ENCODE data around the gene AFG1L.
"Not testable (repeated sequence)": the region's sequence is repeated elsewhere in the genome, so short reads cannot be mapped to it uniquely, and the experiment has no call there.

AFG1L gene

DNA sequence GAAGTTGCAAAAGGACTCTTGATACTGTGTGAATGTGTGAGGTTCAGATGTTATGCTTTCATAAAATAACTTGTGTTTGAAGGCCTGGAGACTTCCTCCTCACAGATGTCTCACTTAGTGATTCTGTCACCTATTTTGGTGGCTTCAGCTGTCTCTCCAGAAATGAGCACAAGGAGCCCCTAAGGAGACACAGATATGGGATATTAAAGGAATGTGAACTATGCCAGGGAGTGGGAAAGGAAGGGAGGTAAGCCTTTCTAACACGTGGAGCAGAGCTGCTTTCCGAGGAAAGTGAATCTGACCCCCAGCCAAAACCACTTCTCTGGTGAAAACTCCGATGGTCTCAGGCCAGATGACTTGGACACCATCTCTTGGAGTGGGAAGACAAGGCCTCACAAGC lies 255.4 kb downstream of the AFG1L start:
- no peak for DNase-seq (ENCODE audit: low read depth in 2 of 2, low spot score in 1 of 2)

DNA sequence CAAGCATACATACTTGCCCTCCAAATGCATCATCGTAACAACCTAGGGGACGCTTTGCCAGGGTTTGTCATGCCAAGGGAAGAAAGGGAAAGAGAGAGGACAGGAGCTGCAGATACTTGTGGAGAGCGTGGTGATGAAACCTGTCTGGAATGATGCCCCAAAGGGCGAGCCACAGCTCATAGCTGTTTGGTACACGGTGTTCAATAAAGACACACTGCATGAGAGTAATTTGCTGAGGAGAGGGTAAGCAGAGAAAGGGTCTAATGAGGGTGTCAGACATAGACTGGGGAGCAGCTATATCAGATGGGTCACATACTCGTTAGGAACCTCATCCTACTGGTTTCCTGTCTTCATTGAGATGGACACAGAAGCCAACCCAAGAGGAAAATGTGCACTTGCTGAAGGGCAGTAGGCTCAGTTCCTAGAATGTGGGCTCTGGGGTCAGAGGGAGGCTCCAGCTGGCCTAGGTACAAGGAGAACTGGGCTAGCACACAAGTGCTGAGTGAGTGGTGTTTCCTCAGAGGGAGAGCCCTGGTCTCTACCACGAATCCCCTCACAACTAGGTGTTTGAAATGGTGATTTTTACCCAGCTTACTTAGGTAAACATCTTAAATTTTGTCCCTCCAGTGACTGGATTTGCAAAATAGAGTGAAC lies 260.7 kb downstream of the AFG1L start:
- DNase-seq (ENCODE audit: low read depth in 2 of 2, low spot score in 1 of 2): no peak

GRCh38 chr6:108556250-108556649 lies 261.4 kb downstream of the AFG1L start:
- DNase-seq (ENCODE audit: low read depth in 2 of 2, low spot score in 1 of 2): no peak

GRCh38 chr6:108556866-108557493 lies 262.1 kb downstream of the AFG1L start:
- DNase-seq (ENCODE audit: low read depth in 2 of 2, low spot score in 1 of 2): no peak

GRCh38 chr6:108557494-108558371 lies 262.9 kb downstream of the AFG1L start:
- peak; percentile 47 to 67 for DNase-seq (ENCODE audit: low read depth in 2 of 2, low spot score in 1 of 2)

- DNase-seq (ENCODE audit: low read depth in 2 of 2, low spot score in 1 of 2): peak; percentile 85 to 95
Measured at GRCh38 chr6:108558372-108559096, 263.7 kb downstream of the AFG1L start.

DNA sequence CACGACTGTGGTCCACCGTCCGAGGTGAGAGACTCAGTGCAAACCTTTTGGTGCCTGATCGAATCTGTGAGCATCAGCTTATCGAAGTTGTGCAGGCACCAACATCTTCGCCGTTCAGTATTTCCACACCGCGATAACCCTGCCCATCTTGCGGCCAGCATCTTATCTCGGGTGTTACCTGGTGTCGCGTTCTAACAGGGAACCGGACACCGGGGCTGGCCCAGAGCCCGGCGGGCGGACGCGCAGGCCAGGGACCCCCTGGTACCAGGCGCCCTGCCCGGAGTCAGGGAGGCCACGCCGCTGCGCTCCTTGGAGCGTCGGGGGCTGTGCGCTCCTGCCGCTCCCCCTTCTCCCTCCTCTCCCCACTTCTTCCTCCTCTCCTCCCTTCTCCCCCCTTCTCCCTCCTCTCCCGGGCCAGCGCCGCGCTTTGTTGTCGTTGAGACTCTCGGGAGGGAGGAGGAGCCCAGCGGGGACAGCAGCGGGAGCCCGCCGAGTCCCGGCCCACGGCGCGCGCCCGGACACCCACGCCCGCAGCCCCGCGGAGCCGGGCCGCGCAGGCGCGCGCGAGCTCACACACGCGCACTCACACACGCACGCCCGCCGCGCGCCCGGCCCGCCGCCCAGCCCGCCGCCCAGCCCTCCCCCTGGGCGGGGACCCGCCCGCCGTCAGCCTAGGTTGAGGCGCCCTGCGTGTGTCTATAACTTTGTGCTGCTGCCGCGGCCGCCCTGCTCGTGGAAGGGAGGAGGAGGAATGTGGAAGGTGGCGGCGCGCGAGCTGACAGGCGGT lies 264.4 kb downstream of the AFG1L start:
- peak; percentile 61 to 77 for DNase-seq (ENCODE audit: low read depth in 2 of 2, low spot score in 1 of 2)

GRCh38 chr6:108559884-108560462 lies 265.1 kb downstream of the AFG1L start:
- DNase-seq (ENCODE audit: low read depth in 2 of 2, low spot score in 1 of 2): no peak

DNA sequence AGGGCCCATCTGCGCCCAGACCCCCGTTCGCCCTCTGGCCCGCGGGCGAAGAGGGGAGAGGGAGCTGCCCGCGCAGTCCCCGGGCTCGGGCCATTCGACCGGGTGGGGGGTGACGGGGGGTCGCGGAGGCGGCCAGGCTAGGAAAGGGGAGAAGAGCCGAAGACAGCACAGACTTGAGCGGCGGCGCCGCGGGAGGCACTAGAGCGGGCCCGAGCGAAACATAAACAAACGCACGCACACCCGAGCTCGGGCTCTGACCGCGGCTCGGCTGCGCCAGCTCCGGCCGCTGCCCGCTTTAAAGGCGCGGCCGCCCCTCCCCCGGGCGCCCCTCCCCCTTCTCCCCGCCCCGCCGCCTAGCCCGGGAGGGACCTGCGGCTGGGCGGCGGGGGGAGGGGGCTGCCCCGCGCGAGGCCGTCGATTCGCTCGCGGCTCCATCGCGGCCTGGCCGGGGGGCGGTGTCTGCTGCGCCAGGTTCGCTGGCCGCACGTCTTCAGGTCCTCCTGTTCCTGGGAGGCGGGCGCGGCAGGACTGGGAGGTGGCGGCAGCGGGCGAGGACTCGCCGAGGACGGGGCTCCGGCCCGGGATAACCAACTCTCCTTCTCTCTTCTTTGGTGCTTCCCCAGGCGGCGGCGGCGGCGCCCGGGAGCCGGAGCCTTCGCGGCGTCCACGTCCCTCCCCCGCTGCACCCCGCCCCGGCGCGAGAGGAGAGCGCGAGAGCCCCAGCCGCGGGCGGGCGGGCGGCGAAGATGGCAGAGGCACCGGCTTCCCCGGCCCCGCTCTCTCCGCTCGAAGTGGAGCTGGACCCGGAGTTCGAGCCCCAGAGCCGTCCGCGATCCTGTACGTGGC lies 265.8 kb downstream of the AFG1L start, which contains the start of gene FOXO3:
Gene FOXO3 (plus strand): TSS at position 455 of the 846 bp plus-strand sequence. CDS start 292 bp downstream, at position 747.
- peak; percentile 18 to 50 for DNase-seq (ENCODE audit: low read depth in 2 of 2, low spot score in 1 of 2)

DNA sequence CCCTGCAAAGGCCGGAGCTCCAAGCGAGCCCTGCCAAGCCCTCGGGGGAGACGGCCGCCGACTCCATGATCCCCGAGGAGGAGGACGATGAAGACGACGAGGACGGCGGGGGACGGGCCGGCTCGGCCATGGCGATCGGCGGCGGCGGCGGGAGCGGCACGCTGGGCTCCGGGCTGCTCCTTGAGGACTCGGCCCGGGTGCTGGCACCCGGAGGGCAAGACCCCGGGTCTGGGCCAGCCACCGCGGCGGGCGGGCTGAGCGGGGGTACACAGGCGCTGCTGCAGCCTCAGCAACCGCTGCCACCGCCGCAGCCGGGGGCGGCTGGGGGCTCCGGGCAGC lies 266.4 kb downstream of the AFG1L start:
- not testable (repeated sequence) for DNase-seq (ENCODE audit: low read depth in 2 of 2, low spot score in 1 of 2)

DNA sequence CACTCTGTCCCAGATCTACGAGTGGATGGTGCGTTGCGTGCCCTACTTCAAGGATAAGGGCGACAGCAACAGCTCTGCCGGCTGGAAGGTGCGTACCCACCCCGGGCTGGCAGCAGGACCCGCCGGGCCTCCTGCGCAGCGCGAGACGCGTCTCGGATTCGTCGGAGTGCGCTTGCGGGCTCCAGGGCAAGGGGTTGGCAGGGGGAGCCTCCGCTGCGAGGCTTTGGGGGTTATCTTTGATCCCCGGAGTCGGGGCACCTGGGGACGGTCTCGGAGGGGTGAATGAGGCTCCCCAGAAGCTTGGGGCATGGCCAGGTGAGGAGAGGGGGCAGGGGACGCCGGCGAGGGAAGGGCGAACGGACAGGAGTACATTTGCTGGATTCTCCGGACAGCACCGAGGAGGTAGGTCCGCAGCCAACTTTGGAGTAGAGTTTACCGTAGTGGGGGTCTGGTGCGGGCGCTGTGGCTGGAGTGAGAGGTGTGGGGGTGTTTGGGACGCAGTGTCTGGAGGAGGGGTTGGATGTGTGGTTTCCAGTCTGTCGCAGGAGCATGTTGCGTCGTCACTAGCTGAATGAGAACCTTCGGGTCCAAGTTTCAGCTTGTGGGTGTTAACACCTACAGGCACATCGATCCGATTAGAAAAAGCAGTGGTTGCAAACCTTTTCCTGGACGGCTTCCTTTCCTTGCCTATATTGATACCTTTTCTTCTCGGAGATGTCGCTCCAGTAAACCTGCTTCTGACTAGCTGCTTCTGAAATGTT lies 267.1 kb downstream of the AFG1L start:
- no peak for DNase-seq (ENCODE audit: low read depth in 2 of 2, low spot score in 1 of 2)

- no peak for DNase-seq (ENCODE audit: low read depth in 2 of 2, low spot score in 1 of 2)
Measured at GRCh38 chr6:108562503-108562993, 267.7 kb downstream of the AFG1L start.

DNA sequence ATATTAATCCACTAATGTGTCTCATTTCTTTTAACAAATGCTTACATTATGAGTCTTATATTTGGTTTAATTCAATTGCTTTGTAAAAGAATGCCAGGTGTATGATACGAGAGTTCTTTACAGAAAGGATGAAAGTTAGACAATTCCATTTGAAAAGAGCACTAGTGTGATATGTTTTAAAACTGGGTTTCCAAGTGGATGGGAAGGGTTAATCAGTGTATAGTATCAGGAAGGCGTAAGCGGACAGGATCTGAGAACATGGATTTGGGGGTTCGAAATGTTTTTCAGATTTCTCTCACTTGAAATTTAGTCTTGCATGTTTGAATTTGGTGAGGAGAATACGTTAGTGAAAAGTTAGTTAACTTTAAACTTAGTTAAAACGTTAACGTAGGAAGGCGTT lies 268.4 kb downstream of the AFG1L start:
- no peak for DNase-seq (ENCODE audit: low read depth in 2 of 2, low spot score in 1 of 2)

GRCh38 chr6:108564178-108564577 lies 269.3 kb downstream of the AFG1L start:
- no peak for DNase-seq (ENCODE audit: low read depth in 2 of 2, low spot score in 1 of 2)

DNA sequence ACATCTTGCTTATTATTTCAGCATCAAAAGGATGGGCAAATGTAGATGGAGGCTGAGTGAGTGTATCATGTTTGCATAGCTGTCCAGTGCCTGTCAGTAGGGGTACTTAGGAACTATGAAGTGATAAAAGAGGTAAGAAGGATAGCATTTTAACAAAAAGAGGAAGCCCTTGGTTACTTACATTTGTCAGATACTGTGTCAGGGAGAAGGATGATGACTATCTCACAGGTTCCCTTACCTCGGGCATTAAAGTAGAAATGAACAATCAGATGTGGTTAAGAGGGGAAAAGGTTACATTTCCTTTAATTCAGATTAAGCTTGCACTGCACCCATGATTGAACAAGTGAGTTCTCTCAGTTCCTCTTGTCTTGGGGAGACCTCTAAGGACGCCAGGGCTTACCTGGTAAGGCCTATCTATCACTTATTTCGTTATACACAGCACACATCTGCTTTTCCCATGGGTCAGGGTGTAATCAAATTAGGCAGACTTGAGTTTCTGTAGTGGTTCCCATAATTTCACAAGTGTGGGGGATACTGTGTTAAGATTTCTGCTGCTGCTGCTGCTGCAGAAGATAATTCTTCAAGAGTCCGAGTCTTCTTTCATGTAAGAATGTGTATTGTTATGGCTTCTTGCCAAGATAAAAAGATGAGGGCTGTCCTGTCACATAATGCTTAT lies 270.4 kb downstream of the AFG1L start:
- no peak for DNase-seq (ENCODE audit: low read depth in 2 of 2, low spot score in 1 of 2)

DNA sequence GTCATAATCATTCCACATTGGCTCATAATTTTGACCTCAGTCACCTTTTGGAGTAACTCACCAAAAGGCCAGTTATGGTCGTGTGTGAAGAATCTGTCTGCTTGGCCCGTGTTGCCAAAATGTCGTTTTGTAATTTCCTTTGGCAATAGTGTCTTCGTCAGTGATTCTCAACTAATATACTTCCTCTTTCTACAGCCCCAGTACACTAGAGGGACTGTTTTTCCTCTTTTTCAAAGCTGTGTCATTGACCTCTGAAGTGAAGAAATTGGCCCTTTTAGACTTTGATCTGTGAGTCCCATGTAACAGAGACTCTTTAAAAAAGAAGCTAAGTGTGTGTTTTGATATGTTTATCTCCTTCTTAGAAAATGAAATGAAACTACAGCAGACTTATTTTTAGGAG lies 271.0 kb downstream of the AFG1L start:
- DNase-seq (ENCODE audit: low read depth in 2 of 2, low spot score in 1 of 2): no peak

GRCh38 chr6:108566406-108566805 lies 271.6 kb downstream of the AFG1L start:
- DNase-seq (ENCODE audit: low read depth in 2 of 2, low spot score in 1 of 2): no peak

GRCh38 chr6:108568101-108568500 lies 273.2 kb downstream of the AFG1L start:
- DNase-seq (ENCODE audit: low read depth in 2 of 2, low spot score in 1 of 2): no peak

Measured in stimulated activated CD8-positive, alpha-beta memory T cell treated with anti-CD3 and anti-CD28 coated beads, Interleukin-4, amount 100 ng/mL, for 4 hours (primary cell).